Right renal cortex interstitium (tissue), 3 donors: ENCODE results near the gene NRAP. TPM values are rescaled to one million over a fixed set of nuclear protein-coding genes. Genes with fewer than 3 reads are reported as not detected.

Experiments
- DNase-seq, 3 donors: peaks; one replicate each; pipeline ENCODE4 v3.0.0-alpha.2; 2013; ENCODE audit warnings: low read depth in 3 of 3, low spot score in 2 of 3
- polyA plus RNA-seq, 3 donors: library from polyadenylated mRNA; unstranded; fragments of 120-200 nt; gene quantifications; one replicate each; pipeline ENCODE4 v1.2.1, GENCODE V29; 2013; ENCODE audit not compliant: insufficient read length in 3 of 3

The NRAP gene
- polyA plus RNA-seq, 3 donors: 0.06 to 0.11 TPM; not detected in 1

DNA sequence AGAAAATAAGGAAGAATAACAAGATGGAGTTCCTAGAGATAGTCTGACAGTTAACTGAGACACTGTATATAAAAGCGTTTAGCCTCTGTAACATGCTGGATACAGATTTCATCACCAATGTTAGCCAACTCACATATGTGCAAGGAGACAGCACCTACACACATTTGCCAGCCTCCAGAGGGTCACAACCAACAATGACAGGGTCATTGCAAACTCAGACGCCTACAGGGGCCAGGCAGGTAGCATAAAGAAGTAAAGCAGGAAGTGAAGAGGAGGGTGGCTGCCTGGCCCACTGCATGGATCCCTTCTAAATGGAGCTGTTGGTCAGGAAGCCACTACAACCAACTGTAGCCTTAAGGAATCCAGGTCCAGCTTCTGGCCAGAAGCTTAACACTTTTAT lies 50.4 kb downstream of the NRAP start:
- DNase-seq: no peak

GRCh38 chr10:113612154-113612553 lies 51.7 kb downstream of the NRAP start:
- no peak for DNase-seq

GRCh38 chr10:113610631-113611601 lies 52.9 kb downstream of the NRAP start:
- DNase-seq: no peak

- no peak for DNase-seq
Observed at GRCh38 chr10:113609704-113610108, 54.1 kb downstream of the NRAP start.

DNA sequence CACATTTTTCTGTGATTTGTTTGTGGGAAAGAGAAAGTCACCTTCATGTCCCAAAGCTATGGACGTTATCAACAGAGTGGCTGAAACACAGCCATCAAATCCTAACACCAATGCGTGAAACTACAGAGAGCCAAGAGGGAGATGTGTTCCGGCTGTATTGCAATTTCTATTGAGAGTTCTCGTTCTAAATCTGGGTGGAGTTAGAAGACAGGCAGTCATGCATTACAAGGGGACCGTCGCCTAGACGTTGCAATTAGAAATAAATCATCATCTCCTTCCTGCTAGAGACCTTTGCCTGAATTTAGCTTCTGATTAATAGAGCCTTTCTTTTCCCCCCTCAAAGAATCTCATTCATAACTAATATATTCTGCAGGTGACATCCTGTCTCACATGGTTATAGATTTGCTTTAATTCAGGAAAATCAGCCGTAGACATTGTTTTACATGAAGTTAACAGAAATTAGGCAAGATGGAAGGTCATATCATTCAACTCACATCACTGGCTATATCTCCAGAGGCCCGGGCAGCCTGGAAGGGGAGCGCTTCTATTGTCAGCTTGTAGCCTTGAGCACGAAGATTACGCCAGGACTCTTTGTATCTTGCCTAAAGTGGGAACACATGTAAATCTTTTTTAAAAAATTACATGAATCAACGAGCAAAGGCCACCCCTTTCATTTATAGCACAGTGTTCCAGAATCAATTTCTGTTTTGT lies 58.4 kb downstream of the NRAP start:
- no peak for DNase-seq

GRCh38 chr10:113604572-113604971 lies 59.3 kb downstream of the NRAP start:
- DNase-seq: no peak

- no peak for DNase-seq
Observed at GRCh38 chr10:113603057-113603777, 60.6 kb downstream of the NRAP start.

DNA sequence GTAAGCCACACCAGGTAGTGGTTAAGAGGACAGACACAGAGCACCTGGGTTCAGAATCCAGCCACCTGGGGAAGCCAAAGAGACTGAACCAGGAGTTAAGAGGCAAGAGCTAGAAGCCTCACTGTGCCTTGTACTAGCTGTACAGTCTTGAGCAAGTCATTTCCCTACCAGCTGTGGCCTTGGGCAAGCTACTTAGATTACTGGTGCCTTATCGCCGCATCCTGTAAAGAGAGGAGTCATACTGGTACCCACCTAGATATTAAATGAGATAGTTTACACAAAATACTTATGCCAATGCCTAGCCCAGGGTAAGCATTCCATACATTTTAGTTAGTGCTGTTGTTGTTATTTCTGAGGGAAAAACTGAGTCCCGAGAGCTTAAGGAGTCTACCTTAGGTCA lies 63.3 kb downstream of the NRAP start:
- DNase-seq: no peak

DNA sequence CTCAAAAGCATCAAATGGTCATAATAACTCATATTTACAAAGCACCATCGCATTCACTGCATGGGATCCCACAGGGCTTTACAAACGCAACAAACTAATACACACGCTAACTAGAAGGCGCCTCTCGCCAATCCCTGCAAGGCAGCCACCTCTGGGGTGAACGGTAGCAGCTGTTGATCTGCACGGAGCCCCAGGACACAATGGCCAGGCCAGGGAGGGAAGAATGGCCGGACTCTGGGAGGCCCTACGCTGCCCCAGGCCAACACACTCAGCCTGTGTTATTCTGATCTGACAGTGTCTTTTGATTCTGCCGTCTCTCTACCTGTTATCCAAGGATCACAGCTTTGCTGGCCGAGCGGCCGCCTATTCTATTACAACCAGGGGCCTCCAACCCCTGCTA lies 69.2 kb downstream of the NRAP start:
- DNase-seq: no peak

- DNase-seq: no peak
Observed at GRCh38 chr10:113592380-113592779, 71.5 kb downstream of the NRAP start.

GRCh38 chr10:113590581-113590980 lies 73.3 kb downstream of the NRAP start:
- DNase-seq: no peak

GRCh38 chr10:113589201-113589770 lies 74.6 kb downstream of the NRAP start:
- no peak for DNase-seq

DNA sequence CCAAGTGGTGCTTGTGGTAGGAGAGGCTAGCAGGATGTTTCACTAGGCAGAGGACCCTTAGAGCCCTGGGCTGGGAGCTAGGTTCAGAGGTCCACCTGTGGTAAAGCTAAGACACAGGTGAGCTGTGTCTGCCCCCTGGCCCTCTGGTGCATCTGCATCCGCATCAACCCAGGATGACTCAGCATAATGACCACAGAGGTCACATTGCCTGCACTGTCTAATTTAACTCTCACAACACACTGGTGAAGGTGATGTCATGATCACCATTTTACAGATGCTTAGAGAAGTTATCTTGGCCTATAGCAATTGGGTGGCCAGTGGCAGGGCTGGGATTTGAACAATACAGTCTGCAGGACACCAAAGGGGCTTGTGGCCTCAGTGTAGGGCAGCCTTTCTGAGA lies 77.9 kb downstream of the NRAP start:
- DNase-seq: no peak

DNA sequence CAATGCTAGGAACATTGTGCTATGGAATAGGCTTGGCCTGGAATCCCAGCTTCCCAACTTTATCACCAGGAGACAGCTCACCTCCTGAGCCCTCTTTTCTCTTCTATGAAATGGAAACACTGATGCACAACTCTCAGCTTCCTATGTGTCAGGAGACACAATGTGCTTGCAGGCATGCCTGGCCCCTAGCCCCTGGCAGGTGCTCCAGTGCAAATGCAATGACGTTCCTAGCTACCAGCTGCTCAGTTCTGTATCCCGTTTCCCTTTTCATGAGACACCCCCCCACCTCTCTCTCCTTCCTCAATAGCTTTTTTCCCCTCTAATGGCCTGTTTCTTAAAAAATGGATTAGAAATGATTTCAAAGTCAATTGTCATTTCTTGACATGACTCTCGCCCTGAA lies 80.3 kb downstream of the NRAP start:
- DNase-seq: no peak

- DNase-seq: no peak
Observed at GRCh38 chr10:113581092-113581491, 82.7 kb downstream of the NRAP start.

DNA sequence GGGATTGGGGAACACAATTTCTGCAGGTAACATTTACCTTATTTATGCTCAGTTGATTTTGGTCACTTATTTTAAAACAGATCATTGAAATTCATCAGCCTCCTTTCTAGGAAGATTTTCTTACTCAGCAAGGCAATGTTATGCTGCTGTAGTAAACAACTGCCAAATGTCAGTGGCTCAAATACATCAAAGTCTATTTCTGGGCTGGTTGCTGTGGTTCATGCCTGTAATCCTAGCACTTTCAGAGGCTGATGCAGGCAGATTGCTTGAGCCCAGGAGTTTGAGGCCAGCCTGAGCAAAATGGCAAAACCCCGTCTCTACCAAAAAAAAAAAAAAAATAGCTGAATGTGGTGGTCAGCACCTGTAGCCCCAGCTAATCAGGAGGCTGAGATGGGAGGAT lies 85.1 kb downstream of the NRAP start:
- no peak for DNase-seq

- no peak for DNase-seq
Observed at GRCh38 chr10:113576852-113577251, 87.0 kb downstream of the NRAP start.

DNA sequence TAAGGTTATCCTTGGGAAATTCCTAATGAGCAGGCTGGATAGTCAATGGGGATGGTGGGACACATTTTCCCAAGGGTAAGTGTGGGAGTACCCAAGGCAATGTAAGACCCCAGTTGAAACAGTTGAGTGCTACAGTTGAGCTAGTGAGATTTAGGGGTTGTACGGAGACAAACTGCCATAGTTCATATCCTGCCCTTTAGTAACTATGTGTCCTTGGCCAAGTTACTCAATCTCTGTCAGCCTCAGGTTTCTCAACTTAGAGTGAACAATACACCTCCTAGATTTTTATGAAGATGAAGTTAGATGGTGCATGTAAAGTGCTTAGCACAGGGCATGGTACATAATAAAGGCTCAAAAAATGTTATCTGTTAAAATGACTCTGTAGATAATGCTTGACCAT lies 90.5 kb downstream of the NRAP start:
- no peak for DNase-seq

GRCh38 chr10:113572520-113573290 lies 91.1 kb downstream of the NRAP start:
- DNase-seq: no peak

DNA sequence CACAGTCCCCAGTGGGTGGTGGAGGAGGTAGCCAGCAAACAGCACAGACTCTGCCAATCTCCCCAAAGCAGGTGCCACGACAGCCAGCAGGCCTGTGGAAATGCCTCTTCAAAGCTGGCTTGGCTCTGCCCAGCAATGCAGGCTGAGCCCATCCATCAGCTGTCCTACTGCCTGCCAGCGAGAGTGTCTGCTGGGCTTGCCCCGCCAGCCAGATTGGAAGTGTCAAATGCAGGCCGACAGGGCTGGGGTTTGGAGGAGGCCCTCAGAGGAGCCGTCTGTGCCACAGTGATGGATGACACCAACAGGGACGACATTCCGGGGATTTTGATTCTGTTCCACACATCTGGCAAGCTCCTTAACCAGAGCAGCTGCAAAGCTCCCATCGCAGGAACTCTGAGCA lies 94.3 kb downstream of the NRAP start:
- no peak for DNase-seq
